Measurements from ENCODE around the gene LYRM9. TPM values are rescaled to one million over a fixed set of nuclear protein-coding genes. Genes with fewer than 3 reads are reported as not detected.

The LYRM9 gene
- 23.5 and 26.4 TPM in 2 replicates for total RNA-seq

GRCh38 chr17:27892866-27893769, at the start of gene LYRM9:
Gene LYRM9, minus strand, starts transcription at chr17:27893365. Its CDS starts 10,671 bp downstream, at chr17:27882694.

Other genes with a start within 250 kb of the LYRM9 start
- 0.20 and 0.37 TPM in 2 replicates for gene NOS2, start 92.8 kb downstream of the LYRM9 start, total RNA-seq
- gene NLK, start 149.3 kb upstream of the LYRM9 start, total RNA-seq = 8.0 and 10.0 TPM in 2 replicates